GM19099 (cell line): ENCODE data around the gene CSK.

Experiments used
- POLR2A ChIP-seq: IDR thresholded peaks from 3 replicates; pipeline ENCODE4 v1.6.1; 2011; ENCODE audit warnings: low read depth; ENCODE audit not compliant: insufficient read length; ENCODE audit errors: extremely low read depth

Gene CSK

GRCh38 chr15:74844319-74845207 is 62.7 kb downstream of the CSK start:
- no peak for TF ChIP-seq POLR2A

DNA sequence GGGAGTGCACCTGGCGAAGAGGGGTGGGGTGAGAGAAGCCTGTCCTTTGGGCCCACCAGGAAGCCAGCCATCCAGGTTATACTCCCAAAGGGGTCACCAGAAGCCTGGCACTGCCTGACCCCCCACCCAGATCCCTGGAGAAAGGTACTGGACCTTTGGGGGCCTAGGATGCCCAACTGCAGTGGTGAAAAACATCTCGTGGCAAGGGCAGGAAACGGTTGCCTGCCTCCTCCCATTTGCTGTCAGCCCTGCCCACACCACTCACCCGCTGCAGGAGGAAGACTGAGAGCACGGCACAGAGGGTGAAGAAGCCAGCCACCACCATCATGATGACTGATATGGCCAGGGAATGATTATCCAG is 63.3 kb downstream of the CSK start:
- no peak for TF ChIP-seq POLR2A

DNA sequence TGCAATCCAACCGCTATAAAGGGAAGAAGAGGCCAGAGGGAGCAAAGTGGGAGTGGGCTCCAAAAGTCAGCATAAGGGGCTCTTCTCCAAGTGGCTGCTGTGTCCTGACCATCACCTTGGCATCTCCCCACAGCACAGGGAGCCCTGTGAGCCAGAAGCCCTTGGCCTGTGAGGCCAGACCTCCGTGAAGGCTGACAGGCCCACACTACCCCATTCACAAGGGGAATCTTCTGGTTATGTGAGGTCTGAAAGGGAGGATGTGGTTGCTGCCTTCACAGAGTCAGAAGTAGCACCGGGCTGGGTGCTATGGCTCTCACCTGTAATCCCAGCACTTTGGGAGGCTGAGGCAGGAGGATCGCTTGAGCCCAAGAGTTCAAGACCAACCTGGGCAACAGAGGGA is 63.7 kb downstream of the CSK start:
- no peak for TF ChIP-seq POLR2A

DNA sequence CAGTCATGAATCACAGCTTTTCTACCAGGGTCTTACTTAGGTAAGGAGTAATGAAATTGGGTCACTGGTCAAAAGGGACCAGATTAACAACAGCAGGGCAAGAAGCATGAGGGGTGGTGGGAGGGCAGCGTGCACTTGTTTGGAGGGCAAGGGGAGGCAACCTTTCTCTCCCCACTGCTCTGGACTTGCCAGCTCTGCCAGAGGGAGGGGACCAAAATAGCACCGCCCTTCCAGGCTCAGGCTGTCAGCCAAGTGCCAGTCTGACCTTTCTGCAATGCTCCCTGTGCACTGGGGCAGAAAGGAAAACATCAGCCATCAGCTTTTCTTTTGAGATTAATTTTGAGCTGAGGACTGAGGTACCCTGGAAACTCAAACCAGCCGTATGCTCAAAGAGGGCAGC is 65.6 kb downstream of the CSK start:
- no peak for TF ChIP-seq POLR2A

DNA sequence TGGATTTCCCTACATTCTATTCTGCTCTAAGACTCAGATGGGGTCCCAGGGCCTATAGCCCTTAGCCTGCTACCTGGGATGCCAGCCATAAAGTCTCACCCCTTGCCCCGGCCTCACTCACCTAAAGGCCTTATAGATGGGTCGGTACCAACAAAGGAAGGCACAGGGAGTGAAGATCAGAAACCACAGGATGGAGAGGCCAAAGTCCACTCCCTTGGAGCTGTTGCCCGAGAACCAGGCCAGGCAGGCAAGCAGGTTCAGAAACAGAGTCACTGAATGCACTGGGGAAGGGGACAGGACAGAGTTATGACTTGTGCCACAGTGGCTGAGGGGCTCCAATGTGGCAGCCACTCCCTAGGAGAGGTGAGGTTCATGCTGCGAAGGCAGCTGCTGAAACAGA is 68.5 kb downstream of the CSK start:
- TF ChIP-seq POLR2A: no peak

DNA sequence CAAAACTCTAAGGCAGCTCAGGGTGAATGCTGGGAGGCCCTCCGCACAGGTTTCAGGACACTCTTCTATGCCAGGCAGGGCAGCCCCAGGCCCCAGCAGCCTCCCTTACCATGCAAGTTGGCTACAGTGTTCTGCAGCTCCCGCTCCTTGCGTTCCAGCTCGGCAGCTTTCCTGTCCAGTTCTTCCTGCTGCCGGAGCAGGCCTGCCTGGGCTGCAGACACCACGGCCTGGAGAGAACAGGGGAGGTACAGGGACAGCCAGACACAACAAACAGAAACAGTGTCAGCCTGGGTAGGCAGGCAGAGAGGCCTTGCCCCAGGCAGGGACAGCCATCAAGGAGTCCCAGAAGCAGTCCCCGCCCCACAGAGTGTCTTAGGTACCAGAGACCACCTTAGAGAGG is 70.1 kb downstream of the CSK start:
- TF ChIP-seq POLR2A: no peak
